Measurements from ENCODE around the gene PGAP6. TPM values are rescaled to one million over a fixed set of nuclear protein-coding genes. Genes with fewer than 3 reads are reported as not detected.
"Not testable (repeated sequence)": the region's sequence is repeated elsewhere in the genome, so short reads cannot be mapped to it uniquely, and the experiment has no call there.

The PGAP6 gene
- total RNA-seq, 2 donors from 2014 or later = 24.7 to 28.9 TPM

DNA sequence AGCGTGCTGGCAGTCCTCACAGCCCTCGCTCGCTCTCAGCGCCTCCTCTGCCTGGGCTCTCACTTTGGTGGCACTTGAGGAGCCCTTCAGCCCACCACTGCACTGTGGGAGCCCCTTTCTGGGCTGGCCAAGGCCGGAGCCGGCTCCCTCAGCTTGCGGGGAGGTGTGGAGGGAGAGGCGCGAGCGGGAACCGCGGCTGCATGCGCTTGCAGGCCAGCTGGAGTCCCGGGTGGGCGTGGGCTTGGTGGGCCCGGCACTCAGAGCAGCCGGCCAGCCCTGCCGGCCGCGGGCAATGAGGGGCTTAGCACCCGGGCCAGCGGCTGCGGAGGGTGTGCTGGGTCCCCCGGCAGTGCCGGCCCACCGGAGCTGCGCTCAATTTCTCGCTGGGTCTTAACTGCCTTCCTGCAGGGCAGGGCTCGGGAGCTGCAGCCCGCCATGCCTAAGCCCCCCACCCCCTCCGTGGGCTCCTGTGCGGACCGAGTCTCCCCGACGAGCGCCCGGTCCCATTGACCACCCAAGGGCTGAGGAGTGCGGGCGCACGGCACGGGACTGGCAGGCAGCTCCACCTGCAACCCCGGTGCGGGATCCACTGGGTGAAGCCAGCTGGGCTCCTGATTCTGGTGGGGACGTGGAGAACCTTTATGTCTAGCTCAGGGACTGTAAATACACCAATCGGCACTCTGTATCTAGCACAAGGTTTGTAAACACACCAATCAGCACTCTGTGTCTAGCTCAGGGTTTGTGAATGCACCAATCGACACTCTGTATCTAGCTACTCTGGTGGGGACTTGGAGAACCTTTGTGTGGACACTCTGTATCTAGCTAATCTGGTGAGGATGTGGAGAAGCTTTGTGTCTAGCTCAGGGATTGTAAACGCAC lies 40.4 kb downstream of the PGAP6 start:
- intact Hi-C loops (cut with DNase I); DNase-seq (ENCODE audit: low spot score): not testable (repeated sequence)

DNA sequence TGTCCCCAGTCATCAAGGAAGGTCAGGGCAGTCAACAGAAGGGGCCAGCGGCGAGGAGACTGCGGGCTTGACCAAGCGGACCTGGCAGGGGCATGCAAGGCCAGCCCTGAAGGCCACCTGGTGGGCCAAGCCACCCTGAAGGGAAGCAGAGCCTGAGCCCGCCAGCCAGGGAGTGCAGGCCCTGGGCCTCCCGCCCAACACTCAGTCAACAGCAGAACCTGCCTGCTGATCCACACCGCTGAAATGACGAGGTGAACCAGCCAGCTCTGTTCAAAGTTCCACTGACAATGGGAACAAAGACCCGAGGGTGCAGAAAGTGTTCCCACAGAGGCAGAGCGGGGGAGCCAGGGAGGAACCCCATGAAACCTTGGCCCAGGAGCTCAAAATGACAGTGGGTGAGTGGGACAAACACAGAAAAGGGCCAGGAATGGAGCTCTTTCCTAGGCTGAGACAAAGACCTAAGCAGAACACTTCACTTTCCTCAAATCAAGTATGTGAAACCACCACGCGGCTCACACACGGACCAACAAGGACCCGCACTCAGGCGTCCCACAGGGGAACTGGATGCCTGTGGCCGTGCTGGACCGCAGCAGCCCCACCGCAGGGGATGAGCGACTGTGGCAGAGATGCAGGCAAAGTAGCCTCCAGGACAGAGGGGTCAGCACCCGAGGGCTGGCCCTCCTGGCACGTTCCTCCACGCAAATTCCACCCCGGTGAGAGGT lies 41.2 kb downstream of the PGAP6 start:
- intact Hi-C loops (cut with DNase I) = no loop called here
- DNase-seq (ENCODE audit: low spot score) = no peak

GRCh38 chr16:339680-340079 lies 42.1 kb downstream of the PGAP6 start:
- intact Hi-C loops (cut with DNase I) = no loop called here
- no peak for DNase-seq (ENCODE audit: low spot score)

- DNase-seq (ENCODE audit: low spot score) = no peak
- intact Hi-C loops (cut with DNase I) = no loop called here
These were observed 43.7 kb downstream of the PGAP6 start for GRCh38 chr16:337975-338575.

DNA sequence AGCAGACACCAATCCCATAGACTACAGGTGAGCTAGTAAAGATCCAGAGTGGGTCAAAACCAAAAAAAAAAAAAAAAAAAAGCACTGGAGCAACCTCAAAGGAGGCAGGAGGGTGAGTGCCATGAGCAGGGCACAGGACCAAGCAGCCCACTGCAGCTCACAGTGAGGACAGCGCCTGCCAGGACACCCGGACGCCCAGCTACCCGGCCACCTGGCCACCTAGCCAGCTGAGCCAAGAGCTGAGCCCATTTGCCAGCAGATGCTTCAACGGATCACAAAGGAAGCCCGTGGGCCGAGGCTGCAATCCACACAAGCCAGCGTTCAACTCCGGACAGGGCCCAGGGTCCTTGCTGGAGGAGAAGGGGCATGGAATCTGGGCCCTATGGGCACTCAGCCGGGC lies 44.3 kb downstream of the PGAP6 start:
- intact Hi-C loops (cut with DNase I) = no loop called here
- no peak for DNase-seq (ENCODE audit: low spot score)

DNA sequence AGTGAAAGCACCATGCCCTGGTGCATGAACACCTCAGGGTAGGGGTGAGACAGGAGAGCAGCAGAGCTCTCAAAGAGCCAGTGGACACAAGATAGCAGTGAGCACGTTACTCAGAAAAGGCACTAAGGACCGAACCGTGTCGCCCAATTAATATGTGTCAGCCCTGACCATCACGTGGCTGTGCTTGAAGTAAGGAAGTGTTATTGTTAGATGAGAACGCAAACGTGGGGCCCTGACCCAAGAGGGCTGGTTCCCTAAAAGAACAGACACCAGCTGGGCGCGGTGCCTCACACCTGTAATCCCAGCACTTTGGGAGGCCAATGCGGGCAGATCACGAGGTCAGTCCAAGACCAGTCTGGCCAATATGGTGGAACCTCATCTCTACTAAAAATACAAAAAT lies 45.5 kb downstream of the PGAP6 start:
- DNase-seq (ENCODE audit: low spot score) = no peak
- intact Hi-C loops (cut with DNase I) = no loop called here

- DNase-seq (ENCODE audit: low spot score) = not testable (repeated sequence)
- intact Hi-C loops (cut with DNase I) = loop anchor here in 1 of 2 donors (1.0 kb wide), 1 partner anchor 36 kb away; no protein-coding TSS in a partner anchor
These were observed 46.7 kb downstream of the PGAP6 start for GRCh38 chr16:334861-335632.

DNA sequence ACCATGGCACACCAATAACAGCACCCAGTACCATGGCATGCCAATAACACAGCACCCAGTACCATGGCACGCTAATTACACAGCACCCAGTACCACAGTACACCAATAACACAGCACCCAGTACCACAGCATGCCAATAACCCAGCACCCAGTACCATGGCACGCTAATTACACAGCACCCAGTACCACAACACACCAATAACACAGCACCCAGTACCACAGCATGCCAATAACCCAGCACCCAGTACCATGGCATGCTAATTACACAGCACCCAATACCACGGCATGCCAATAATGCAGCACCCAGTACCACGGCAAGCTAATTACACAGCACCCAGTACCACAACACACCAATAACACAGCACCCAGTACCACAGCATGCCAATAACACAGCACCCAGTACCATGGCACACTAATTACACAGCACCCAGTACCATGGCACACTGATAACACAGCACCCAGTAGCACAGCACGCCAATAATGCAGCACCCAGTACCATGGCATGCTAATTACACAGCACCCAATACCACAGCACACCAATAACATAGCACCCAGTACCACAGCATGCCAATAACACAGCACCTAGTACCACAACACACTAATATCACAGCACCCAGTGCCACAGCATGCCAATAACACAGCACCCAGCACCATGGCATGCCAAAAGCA lies 47.5 kb downstream of the PGAP6 start:
- intact Hi-C loops (cut with DNase I) = not testable (repeated sequence)

GRCh38 chr16:333406-334094 lies 48.2 kb downstream of the PGAP6 start:
- no peak for DNase-seq (ENCODE audit: low spot score)
- intact Hi-C loops (cut with DNase I) = no loop called here

More for the DNA sequence above, 47.5 kb downstream of the PGAP6 start:
- not testable (repeated sequence) for DNase-seq (ENCODE audit: low spot score)

DNA sequence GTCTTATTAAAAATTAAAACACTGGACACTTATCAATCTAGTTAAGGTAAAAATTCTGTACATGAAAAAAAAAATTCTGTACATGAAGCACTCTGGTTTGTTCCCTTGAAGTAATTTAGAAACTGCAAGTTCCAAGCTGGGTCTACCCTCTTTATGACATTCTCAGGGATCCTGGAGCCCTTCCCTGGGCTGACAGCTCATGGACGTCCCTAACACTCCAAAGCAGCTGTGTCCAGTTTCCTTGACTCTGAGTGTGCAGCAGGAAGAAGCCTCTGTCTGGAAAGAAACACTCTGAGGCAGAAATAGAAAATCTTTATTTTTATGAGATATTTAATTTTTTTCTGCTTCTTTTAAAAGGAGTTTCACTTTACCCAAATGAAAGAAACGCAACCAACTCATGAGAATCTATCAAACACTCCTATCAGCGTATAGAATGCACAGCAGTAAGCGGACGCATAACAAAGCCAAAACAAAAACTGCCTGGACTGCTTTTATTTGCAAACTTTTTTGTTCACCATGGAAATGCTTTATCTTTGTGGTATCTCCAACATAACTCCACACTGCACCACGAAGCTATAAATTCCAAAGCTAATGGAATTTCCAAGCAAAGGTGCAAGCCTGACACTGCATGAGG lies 50.5 kb downstream of the PGAP6 start:
- intact Hi-C loops (cut with DNase I); DNase-seq (ENCODE audit: low spot score): not testable (repeated sequence)

DNA sequence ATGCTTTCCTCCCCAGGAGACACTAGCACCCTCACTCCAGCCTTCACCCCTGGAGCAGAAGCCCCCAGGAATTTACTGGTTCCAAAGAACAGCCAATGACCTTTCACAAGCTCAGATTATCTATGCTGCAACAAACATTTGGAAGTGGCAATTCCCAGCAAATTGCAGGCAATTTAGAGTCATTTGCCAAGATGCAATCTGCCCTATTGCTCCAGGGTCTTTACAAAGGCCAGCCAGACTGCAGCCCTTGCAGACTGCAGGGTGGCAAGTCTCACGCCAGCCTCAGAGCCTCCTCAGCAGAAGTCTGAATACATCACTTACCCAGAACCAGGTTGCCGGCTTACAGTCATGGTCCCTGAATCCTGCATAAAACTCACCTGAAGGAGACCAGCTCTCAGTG lies 51.0 kb downstream of the PGAP6 start:
- DNase-seq (ENCODE audit: low spot score) = no peak
- intact Hi-C loops (cut with DNase I) = no loop called here

DNA sequence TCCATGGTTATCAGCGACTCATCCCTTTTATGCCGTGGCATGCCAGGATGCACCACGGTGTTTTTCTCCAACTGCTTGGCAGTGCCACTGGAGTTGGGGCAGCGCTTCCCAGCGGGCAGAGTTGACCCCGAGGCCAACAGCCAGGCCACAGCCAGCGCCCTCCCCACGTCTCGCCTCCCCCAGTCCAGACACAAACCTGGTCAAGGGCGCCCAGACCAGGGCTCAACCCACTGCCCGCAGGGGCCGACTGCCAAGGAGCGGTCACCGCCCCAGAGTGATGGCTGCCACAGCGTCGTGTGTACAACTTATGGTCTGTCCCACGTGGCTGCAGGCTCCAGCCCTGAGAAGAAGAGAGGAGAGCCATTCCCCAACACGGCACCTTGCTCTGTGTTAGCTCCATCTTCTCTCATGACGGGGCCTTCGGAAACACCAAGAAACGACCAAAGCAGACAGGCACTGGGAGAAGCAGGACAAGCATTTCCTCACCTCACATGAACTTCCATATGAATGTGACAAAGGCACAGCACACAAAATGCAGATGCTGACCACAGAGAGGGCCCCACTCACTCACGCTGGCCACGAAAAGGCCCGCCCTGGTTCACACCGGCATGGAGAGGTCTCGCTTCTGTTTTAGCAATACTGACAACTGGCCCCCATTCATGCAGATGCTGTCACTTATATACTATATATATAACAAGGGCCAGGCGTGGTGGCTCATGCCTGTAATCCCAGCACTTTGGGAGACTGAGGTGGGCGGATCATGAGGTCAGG lies 56.2 kb downstream of the PGAP6 start:
- intact Hi-C loops (cut with DNase I) = no loop called here
- no peak for DNase-seq (ENCODE audit: low spot score)

- intact Hi-C loops (cut with DNase I) = no loop called here
These were observed 57.1 kb downstream of the PGAP6 start for GRCh38 chr16:324451-325334.

GRCh38 chr16:324201-324450 lies 57.7 kb downstream of the PGAP6 start:
- intact Hi-C loops (cut with DNase I) = no loop called here
- no peak for DNase-seq (ENCODE audit: low spot score)

More at GRCh38 chr16:324451-325334, 57.1 kb downstream of the PGAP6 start:
- no peak for DNase-seq (ENCODE audit: low spot score)

DNA sequence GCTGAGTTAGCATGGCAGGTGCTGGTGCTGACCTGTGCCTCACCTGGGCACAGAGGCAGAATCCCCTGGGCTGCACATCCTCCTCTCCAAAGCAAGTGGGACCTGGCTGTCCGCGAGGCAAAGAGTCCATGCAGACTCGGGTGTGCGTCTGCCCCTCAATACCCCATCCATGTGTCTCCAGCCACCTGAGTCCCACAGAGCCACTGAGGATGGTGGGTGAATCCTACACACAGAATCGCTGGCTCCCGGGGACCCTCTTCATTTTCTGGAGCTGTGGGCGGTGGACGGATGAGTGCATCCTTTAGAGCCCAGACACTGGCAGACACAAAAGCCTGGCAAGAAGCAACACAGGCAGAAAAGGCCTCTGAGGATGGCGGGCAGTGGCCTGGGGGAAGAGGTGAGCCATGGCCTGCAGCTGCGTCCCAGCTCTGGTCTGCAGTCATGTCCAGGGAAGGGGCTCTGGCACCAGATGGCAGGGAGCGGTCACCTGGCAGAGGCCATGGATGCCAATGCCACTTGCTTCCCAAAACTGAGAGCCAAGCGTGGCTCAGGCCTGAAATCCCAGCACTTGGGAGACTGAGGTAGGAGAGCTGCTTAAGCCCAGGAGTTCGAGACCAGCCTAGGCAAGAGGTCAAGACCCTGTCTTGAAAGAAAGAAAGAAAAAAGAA lies 59.2 kb downstream of the PGAP6 start:
- intact Hi-C loops (cut with DNase I) = no loop called here
- no peak for DNase-seq (ENCODE audit: low spot score)

DNA sequence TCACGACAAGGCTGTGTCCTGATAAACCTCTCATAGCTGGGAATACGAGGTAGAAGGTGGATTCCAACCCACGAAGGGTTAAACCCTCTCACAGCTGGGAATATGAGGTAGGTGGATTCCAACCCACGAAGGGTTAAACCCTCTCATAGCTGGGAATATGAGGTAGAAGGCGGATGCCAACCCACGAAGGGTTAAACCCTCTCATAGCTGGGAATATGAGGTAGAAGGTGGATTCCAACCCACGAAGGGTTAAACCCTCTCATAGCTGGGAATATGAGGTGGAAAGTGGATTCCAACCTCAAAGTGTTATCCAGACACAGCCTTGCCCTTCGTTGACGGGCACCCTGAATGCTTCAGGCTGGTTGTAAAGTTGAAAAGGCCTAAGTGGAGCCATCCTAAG lies 60.2 kb downstream of the PGAP6 start:
- DNase-seq (ENCODE audit: low spot score) = no peak
- intact Hi-C loops (cut with DNase I) = no loop called here

All from posterior vena cava (tissue), 2 donors.